GM12801 (cell line): ENCODE results near the gene ABCB11.

Experiments used
- CTCF ChIP-seq: IDR thresholded peaks from one replicate; pipeline ENCODE4 v1.5.1; 2011; ENCODE audit warnings: control low read depth; ENCODE audit not compliant: insufficient read length; ENCODE audit errors: extremely low read depth

ABCB11 gene

GRCh38 chr2:169036736-169037440, 5.8 kb upstream of the ABCB11 start:
- TF ChIP-seq CTCF = no peak

- no peak for TF ChIP-seq CTCF
Measured at GRCh38 chr2:169035887-169036286, 4.8 kb upstream of the ABCB11 start.

- no peak for TF ChIP-seq CTCF
Measured at GRCh38 chr2:169034984-169035544, 3.9 kb upstream of the ABCB11 start.

- TF ChIP-seq CTCF = no peak
Measured at GRCh38 chr2:169034256-169034655, 3.1 kb upstream of the ABCB11 start.

- TF ChIP-seq CTCF = no peak
Measured at GRCh38 chr2:169029341-169029740, 1.8 kb downstream of the ABCB11 start.

GRCh38 chr2:169027234-169027633, 3.9 kb downstream of the ABCB11 start:
- no peak for TF ChIP-seq CTCF

GRCh38 chr2:169026056-169026455, 5.1 kb downstream of the ABCB11 start:
- TF ChIP-seq CTCF = no peak

- TF ChIP-seq CTCF = no peak
Measured at GRCh38 chr2:169023161-169023560, 8.0 kb downstream of the ABCB11 start.
